Adrenal gland (tissue), 12 donors: ENCODE results near the gene MUC20. TPM values are rescaled to one million over a fixed set of nuclear protein-coding genes. Genes with fewer than 3 reads are reported as not detected.
A peak's percentile ranks its signal among the peaks of the same experiment; 100 is the strongest.

Source experiments
- DNase-seq, 7 donors: peaks; one replicate each; pipeline ENCODE4 v3.0.0-alpha.2; 2019 to 2020
- H3K27ac ChIP-seq, 5 donors: fragments of 200-600 bp; sonication (generic) in 4 of 5; 1 replicate in 3 of 5; 2 replicates in 2 of 5; pipeline versions ENCODE4 v1.5.1 to v1.8.0; 2016 to 2020; ENCODE audit warnings: mild to moderate bottlenecking in 1 of 5
- H3K27me3 ChIP-seq: fragments of 200-600 bp; 2 replicates; pipeline ENCODE4 v1.8.0; 2021
- H3K36me3 ChIP-seq, 2 donors: fragments of 200-600 bp; replicated peaks in 1 of 2; 1 replicate in 1 of 2; 2 replicates in 1 of 2; pipeline versions ENCODE4 v1.5.1 to v1.8.0; 2018 to 2022
- H3K4me1 ChIP-seq, 2 donors: fragments of 200-600 bp; replicated peaks in 1 of 2; 1 replicate in 1 of 2; 2 replicates in 1 of 2; pipeline versions ENCODE4 v1.5.1 to v1.8.0; 2018 to 2021
- H3K4me3 ChIP-seq, 4 donors: fragments of 200-600 bp; sonication (generic) in 3 of 4; one replicate each; pipeline ENCODE4 v1.5.1; 2016 to 2018
- H3K9me3 ChIP-seq, 3 donors: fragments of 200-600 bp; sonication (generic) in 1 of 3; replicated peaks in 1 of 3; 1 replicate in 2 of 3; 2 replicates in 1 of 3; pipeline versions ENCODE4 v1.5.1 to v1.8.0; 2016 to 2021
- POLR2A ChIP-seq, 2 donors: fragments of 450-650 bp; IDR thresholded peaks; one replicate each; pipeline ENCODE4 v1.6.1; 2017; ENCODE audit warnings: antibody characterized with exemption in 2 of 2, mild to moderate bottlenecking in 2 of 2, moderate library complexity in 1 of 2
- WGBS, 4 donors: extraction: QIAGEN DNeasy Blood & Tissue Kit in 2 of 4; methylation state at CpG; one replicate each; pipeline versions ENCODE4 v1.1.5 to v1.1.7; 2013 to 2017; 5-methylcytosine and 5-hydroxymethylcytosine counted together
- intact Hi-C, 2 donors: fragments of 100-400 bp; cut with DNase I; formaldehyde crosslinking; loops; one replicate each; pipeline versions ENCODE4 v1.14.1 to v1.15.0; 2022 to 2023
- polyA plus RNA-seq, 3 donors: library from polyadenylated mRNA; stranded (reverse); fragments of 200-250 nt in 2 of 3; fragments of 350-450 nt in 1 of 3; fragmentation: Illumina TruSeq in 1 of 3; extraction: RNeasy Lipid Tissue Mini Kit (QIAGEN cat#74804) in 1 of 3; gene quantifications; one replicate each; pipeline ENCODE4 v1.2.3, GENCODE V29; 2013 to 2014
- total RNA-seq, 9 donors: library from RNA; depleted of rRNA in 4 of 9; stranded (reverse); fragments of >200 nt in 4 of 9; fragments of 120-200 nt in 1 of 9; fragmentation: NEBNext Ultra II Directional in 1 of 9; extraction: Animal tissue kit (Norgen Biotek cat#: 25700) in 1 of 9; gene quantifications; one replicate each; pipeline versions ENCODE4 v1.1.0 to v1.2.4, GENCODE V29; 2013 to 2023
- TF ChIP-seq, protein P1 (sequence below), 6 experiments: fragments of 450-650 bp in 4 of 6; fragments of 200-600 bp in 2 of 6; sonication (generic) in 1 of 6; IDR thresholded peaks; 1 replicate in 5 of 6; 2 replicates in 1 of 6; pipeline versions ENCODE4 v1.5.1 to v1.8.0; 2016 to 2021; ENCODE audit warnings: antibody characterized with exemption in 6 of 6, mild to moderate bottlenecking in 2 of 6, moderate library complexity in 1 of 6
- donor health status: healthy with polysubstance abuse.
- donor health status: Bipolar disorder and iron deficiency.
- donor health status: DM: yes; HTN: yes; CAD: no.
- donor health status: DM: no; HTN: no; CAD: no.
- donor health status: DM: no; HTN: no; CAD: no.
- donor health status: DM: yes; HTN: yes; CAD: no.

Gene MUC20
- total and polyA plus RNA-seq, 12 donors: 0.78 to 20.2 (median 3.0) TPM

DNA sequence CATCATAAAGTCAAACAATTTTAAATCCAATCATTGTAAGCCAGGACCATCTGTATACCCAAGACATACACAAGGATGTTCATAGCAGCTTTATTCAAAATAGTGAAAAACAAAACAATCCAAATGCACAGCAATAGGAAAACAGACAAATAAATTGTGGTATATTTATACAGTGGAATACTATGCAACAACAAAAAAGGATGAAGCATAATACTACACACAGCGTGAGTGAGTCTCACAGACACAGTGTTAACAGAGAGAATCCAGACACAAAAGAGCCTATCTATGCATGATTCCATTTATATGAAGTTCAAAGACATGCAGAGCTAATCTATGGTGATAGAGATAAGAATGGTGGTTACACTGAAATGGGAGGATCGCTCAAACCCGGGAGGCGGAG lies 5.6 kb upstream of the MUC20 start:
- Histone ChIP-seq H3K4me3 (no peak overlapping the region), H3K27me3 (no peaks in the 10 kb centered on the region), H3K27ac (no peak overlapping the region), H3K4me1 (no peaks in the 10 kb centered on the region), H3K9me3 (no peaks in the 10 kb centered on the region), H3K36me3 (peaks cover 0 to 17% of the 10 kb centered on the region in 2 donors)
- TF ChIP-seq, protein P1, sequence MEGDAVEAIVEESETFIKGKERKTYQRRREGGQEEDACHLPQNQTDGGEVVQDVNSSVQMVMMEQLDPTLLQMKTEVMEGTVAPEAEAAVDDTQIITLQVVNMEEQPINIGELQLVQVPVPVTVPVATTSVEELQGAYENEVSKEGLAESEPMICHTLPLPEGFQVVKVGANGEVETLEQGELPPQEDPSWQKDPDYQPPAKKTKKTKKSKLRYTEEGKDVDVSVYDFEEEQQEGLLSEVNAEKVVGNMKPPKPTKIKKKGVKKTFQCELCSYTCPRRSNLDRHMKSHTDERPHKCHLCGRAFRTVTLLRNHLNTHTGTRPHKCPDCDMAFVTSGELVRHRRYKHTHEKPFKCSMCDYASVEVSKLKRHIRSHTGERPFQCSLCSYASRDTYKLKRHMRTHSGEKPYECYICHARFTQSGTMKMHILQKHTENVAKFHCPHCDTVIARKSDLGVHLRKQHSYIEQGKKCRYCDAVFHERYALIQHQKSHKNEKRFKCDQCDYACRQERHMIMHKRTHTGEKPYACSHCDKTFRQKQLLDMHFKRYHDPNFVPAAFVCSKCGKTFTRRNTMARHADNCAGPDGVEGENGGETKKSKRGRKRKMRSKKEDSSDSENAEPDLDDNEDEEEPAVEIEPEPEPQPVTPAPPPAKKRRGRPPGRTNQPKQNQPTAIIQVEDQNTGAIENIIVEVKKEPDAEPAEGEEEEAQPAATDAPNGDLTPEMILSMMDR (IDR thresholded peaks at IDR 0.05): no peak
- TF ChIP-seq POLR2A (IDR thresholded peaks at IDR 0.05): no peak
- WGBS, 4 donors: 67 to 100% (median 70%) methylated on average over 4 of the region's 4 CpGs
- DNase-seq: no peak
- intact Hi-C loops: no loop called here

DNA sequence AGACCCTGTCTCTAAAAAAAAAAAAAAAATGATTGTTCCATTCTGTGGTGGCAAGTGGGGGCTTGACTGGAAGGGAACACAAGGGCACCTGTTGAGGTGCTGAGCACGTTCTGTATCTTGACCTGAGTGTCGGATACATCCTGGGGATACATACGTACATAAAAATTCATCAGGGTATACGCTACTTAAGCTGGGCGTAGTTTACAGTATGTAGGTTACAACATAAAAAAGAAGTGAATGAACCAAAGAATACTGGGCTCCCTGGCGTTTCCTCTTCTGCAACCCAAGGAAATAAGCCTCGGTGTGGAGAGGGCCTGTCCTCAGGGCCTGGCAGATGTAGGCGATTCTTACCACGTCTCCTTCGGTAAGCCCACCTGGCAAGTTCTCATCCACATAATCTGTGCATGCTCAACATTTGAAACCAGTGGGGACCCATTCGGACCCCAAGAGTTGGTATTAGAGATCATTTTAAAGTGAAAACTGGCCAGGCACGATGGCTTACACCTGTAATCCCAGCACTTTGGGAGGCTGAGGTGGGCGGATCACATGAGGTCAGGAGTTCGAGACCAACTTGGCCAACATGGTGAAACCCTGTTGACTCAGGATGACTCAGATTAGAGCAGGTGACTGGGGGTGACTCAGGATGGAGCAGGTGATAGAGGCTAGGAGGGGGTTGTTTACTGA lies 5.1 kb upstream of the MUC20 start:
- TF ChIP-seq, protein P1 (IDR thresholded peaks at IDR 0.05): no peak
- TF ChIP-seq POLR2A (IDR thresholded peaks at IDR 0.05): no peak
- H3K4me1 ChIP-seq: no peaks in the 10 kb centered on the region
- DNase-seq: peak in 2 of 7 donors; percentile 27 to 51
- H3K27ac ChIP-seq: no peak overlapping the region
- H3K4me3 ChIP-seq: no peak overlapping the region
- intact Hi-C loops: no loop called here
- peaks cover 0 to 17% of the 10 kb centered on the region in 2 donors for H3K36me3 ChIP-seq
- H3K9me3 ChIP-seq: no peaks in the 10 kb centered on the region
- H3K27me3 ChIP-seq: no peaks in the 10 kb centered on the region
- 81 to 93% (median 84%) methylated on average over 14 of the region's 14 CpGs for WGBS, 4 donors

DNA sequence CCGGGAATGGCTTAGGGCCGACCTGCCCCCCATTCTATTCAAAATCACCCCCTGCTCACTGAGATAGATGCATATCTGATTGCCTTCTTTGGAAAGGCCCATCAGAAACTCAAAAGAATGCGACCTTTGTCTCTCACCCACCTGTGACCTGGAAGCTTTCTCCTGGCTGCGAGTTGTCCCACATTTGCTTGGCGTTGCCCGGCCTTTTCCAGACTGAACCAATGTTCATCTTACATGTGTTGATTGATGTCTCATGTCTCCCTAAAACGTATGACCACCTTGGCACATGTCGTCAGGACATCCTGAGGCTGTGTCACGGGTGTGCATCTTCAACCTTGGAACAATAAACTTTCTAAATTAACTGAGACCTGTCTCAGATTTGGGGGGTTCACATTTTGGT lies 3.4 kb upstream of the MUC20 start:
- Histone ChIP-seq H3K4me1 (no peaks in the 10 kb centered on the region), H3K9me3 (no peaks in the 10 kb centered on the region), H3K4me3 (no peak overlapping the region), H3K36me3 (peaks cover 0 to 6% of the 10 kb centered on the region in 2 donors), H3K27ac (no peak overlapping the region), H3K27me3 (no peaks in the 10 kb centered on the region)
- 65 to 90% (median 79%) methylated on average over 9 of the region's 9 CpGs for WGBS, 4 donors
- no peak for DNase-seq
- intact Hi-C loops: no loop called here
- no peak for TF ChIP-seq POLR2A (IDR thresholded peaks at IDR 0.05)
- TF ChIP-seq, protein P1 (IDR thresholded peaks at IDR 0.05): no peak

DNA sequence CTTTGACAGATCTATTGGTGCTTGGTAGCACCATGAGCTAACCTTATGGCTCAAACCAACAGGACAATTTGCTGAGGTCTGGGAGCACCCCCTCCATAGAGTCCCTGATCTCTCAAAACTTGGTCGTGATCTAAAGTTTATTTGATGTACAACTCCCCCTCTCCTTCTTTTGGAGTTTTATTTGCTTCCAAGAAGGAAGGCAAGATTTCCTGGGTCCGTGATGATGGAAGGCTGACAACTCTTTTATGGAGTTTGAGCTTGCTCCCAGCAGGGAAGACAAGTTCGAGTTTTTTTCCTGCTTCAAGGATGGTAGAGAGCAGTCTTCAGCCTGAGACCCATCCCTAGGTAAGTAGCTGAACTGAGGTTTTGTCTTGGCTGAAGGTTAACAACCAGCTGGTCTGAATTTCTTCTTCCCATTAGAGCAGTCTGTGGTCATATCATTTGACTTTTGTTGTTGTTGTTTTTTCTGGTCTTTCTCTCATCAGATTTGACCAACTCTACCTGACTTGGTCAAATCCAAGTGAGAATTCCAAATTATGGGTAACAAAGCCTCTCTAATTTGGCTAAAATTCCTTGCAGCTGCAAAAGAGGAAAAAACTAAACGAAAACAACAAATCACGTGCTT lies 2.8 kb upstream of the MUC20 start:
- Histone ChIP-seq H3K36me3 (peaks cover 0 to 6% of the 10 kb centered on the region in 2 donors), H3K4me3 (no peak overlapping the region), H3K4me1 (no peaks in the 10 kb centered on the region), H3K27me3 (no peaks in the 10 kb centered on the region), H3K27ac (no peak overlapping the region), H3K9me3 (no peaks in the 10 kb centered on the region)
- TF ChIP-seq, protein P1 (IDR thresholded peaks at IDR 0.05): no peak
- TF ChIP-seq POLR2A (IDR thresholded peaks at IDR 0.05): no peak
- DNase-seq: no peak
- 71 to 89% (median 78%) methylated on average over 5 of the region's 5 CpGs for WGBS, 4 donors
- intact Hi-C loops: no loop called here
